Muscle of leg (tissue), 11 donors: ENCODE measurements around the gene ZNF777. TPM values are rescaled to one million over a fixed set of nuclear protein-coding genes. Genes with fewer than 3 reads are reported as not detected.
"Not testable (repeated sequence)": the region's sequence is repeated elsewhere in the genome, so short reads cannot be mapped to it uniquely, and the experiment has no call there.

Source experiments
- DNase-seq: peaks from one replicate; pipeline ENCODE4 v3.0.0; 2013
- H3K27ac ChIP-seq: one replicate; pipeline ENCODE4 v1.5.1; 2013; ENCODE audit warnings: mild to moderate bottlenecking, low read length, control low read depth
- H3K27me3 ChIP-seq: one replicate; pipeline ENCODE4 v1.6.1; 2013; ENCODE audit warnings: low read length; ENCODE audit not compliant: control insufficient read depth, insufficient read depth
- H3K36me3 ChIP-seq: one replicate; pipeline ENCODE4 v1.6.1; 2013; ENCODE audit warnings: low read length; ENCODE audit not compliant: control insufficient read depth, insufficient read depth
- H3K4me1 ChIP-seq: one replicate; pipeline ENCODE4 v1.6.1; 2013; ENCODE audit warnings: low read length; ENCODE audit not compliant: control insufficient read depth, insufficient read depth
- H3K4me3 ChIP-seq: one replicate; pipeline ENCODE4 v1.5.1; 2013; ENCODE audit warnings: low read length, control low read depth
- H3K9me3 ChIP-seq: replicated peaks from 2 replicates; pipeline ENCODE4 v1.6.1; 2013; ENCODE audit warnings: low read depth, low read length; ENCODE audit not compliant: control insufficient read depth
- WGBS: methylation state at CpG from one replicate; pipeline ENCODE4 v1.1.5; 2013; ENCODE audit warnings: missing lambda C conversion rate; ENCODE audit not compliant: insufficient coverage; 5-methylcytosine and 5-hydroxymethylcytosine counted together
- polyA plus RNA-seq, 8 donors: library from polyadenylated mRNA; unstranded; fragments of 120-200 nt; gene quantifications; one replicate each; pipeline versions ENCODE4 v1.2.1 to v1.2.3, GENCODE V29; 2013; ENCODE audit warnings: inconsistent platforms in 1 of 8, low replicate concordance in 1 of 8; ENCODE audit not compliant: insufficient read length in 8 of 8, insufficient read depth in 1 of 8
- total RNA-seq: library from RNA; stranded (reverse); fragments of 120-200 nt; gene quantifications from one replicate; pipeline ENCODE4 v1.2.4, GENCODE V29; 2013

ZNF777 gene
- total and polyA plus RNA-seq, 9 donors: 4.1 to 11.5 (median 10.5) TPM

DNA sequence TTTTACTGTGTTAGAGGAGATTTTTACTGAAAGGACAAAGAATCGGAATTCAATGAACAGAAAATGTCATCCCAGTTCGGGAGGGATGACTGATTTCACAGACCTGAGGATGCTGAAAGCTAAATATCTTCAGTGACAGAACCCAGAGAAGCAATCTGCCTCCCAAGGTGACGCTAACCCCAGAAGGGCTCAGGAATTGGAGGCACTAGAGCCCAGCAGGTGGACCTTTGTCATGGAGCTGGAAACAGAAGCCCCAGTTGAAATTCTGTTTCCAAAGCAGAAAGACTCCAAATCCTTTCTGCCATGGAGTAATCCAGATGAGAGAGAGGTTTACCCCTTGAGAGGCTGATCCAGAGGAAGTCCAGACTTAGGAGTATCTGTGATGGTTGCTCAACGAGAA, 74.3 kb downstream of the ZNF777 start:
- not testable (repeated sequence) for H3K27me3 ChIP-seq, DNase-seq, H3K4me1 ChIP-seq, H3K27ac ChIP-seq, H3K9me3 ChIP-seq, H3K4me3 ChIP-seq, H3K36me3 ChIP-seq
- 79% methylated on average over 2 of the region's 4 CpGs for WGBS

DNA sequence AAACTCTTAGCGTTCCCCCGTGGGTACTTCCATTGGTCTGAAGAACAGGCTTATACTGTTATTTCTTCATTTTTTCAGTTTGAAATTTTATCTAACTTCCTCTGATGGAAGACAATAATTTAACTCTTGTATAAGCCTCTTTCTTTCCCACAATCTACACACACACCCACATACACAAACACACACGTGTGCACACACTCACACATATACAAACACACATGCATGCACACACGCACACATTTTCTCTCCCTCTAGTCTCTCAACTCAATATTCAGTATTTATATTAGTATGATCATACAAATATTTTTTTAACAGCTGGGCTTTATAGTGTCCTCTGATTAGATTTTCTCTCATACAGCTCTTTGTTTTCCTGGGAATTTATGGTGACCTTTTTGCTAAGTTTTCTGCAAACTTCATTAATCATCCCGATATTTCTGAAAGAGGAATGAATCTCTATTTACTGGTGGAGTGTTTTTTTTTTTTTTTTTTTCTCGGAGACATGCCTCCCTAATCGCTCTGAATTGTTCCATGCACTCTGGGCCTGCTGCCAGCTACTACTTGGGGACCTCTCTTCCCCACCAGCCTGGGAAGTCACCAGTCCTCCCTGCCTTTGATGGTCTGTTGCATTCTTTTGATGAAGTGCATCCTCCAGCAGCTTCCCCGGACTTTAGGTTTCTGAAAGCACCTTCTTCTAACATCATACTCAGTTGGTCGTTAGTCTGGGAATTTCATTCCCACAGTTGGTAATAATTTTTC, 75.5 kb downstream of the ZNF777 start:
- Histone ChIP-seq H3K4me1 (no peaks in the 10 kb centered on the region), H3K27me3 (no peaks in the 10 kb centered on the region), H3K27ac (no peak overlapping the region), H3K4me3 (no peak overlapping the region), H3K9me3 (peaks cover 4% of the 10 kb centered on the region), H3K36me3 (no peaks in the 10 kb centered on the region)
- DNase-seq: no peak
- 62% methylated on average over 6 of the region's 9 CpGs for WGBS

Other genes starting within 250 kb of the ZNF777 start
- gene ZNF212, start 221.4 kb downstream of the ZNF777 start, total RNA-seq: 5.4 TPM
- 10 to 100 TPM in 5 of 8 donors, 1 to 10 TPM in 3; 8.4 to 11.8 (median 10.4) TPM for gene ZNF212, start 221.4 kb downstream of the ZNF777 start, polyA plus RNA-seq
- 11.8 TPM for gene ZNF783, start 198.9 kb downstream of the ZNF777 start, total RNA-seq
- gene ZNF783, start 198.9 kb downstream of the ZNF777 start, polyA plus RNA-seq: 10 to 100 TPM; 10.3 to 16.6 (median 11.9) TPM
- 7.4 TPM for gene ZNF746, start 36.7 kb upstream of the ZNF777 start, total RNA-seq
- gene ZNF746, start 36.7 kb upstream of the ZNF777 start, polyA plus RNA-seq: 10 to 100 TPM in 1 of 8 donors, 1 to 10 TPM in 7; 8.5 to 10.7 (median 9.4) TPM